Upper lobe of left lung (tissue), 4 donors: Measurements from ENCODE around the gene SNRPA1.
A peak's percentile ranks its signal among the peaks of the same experiment; 100 is the strongest.

Experiments used
- EP300 ChIP-seq, 4 donors: sonication (generic); formaldehyde crosslinking; IDR thresholded peaks; one replicate each; pipeline ENCODE4 v1.5.1; 2017; ENCODE audit warnings: antibody characterized with exemption in 4 of 4, control low read depth in 2 of 4
- POLR2A ChIP-seq, 4 donors: fragments of 450-650 bp; IDR thresholded peaks; one replicate each; pipeline ENCODE4 v1.5.1; 2016 to 2017; ENCODE audit warnings: antibody characterized with exemption in 4 of 4, mild to moderate bottlenecking in 2 of 4
- TF ChIP-seq, protein P1 (sequence below), 6 experiments: fragments of 450-650 bp in 4 of 6; fragments of 200-600 bp in 2 of 6; sonication (generic) in 2 of 6; IDR thresholded peaks; one replicate each; pipeline ENCODE4 v1.5.1; 2016 to 2019; ENCODE audit warnings: antibody characterized with exemption in 6 of 6

DNA sequence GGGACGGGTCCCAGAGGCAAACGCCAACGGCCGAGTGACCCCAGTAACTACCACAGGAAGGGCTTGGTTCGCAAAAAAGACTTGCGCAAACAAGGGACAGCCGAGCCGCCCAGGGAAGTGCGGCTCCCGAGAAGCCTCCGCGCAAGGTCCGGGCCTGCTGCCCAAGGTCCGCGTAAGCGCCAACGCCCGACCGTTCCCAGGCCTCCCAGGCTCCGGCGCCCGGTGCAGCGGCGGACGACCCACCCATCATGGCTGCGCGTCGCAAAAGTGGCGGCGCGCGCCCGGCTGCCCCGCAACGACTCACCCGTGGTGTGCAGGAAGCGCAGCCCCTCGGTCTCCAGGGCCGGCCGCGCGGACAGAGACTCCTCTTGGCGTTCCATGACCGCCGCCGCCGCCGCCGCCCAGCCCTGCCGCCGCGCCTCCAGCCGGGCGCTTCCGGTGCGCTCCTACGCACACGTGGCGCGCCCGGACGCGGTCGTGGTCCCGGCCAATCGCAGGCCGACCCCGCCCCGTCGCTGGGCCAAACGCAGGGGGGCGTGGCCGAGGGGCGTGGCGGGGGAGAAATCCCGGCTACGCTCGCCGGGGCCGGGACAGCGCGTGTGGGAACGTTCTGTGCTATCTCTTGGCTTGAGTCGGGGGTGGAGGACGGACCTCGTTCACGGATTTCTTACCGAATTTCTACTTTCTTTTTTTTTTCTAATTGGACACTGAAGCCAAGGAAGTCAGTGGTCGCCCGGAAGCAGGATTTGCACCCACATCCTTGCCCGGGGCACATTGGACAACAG, 17.8 kb downstream of the SNRPA1 start, which contains the start of gene SELENOS:
- TF ChIP-seq, protein P1, sequence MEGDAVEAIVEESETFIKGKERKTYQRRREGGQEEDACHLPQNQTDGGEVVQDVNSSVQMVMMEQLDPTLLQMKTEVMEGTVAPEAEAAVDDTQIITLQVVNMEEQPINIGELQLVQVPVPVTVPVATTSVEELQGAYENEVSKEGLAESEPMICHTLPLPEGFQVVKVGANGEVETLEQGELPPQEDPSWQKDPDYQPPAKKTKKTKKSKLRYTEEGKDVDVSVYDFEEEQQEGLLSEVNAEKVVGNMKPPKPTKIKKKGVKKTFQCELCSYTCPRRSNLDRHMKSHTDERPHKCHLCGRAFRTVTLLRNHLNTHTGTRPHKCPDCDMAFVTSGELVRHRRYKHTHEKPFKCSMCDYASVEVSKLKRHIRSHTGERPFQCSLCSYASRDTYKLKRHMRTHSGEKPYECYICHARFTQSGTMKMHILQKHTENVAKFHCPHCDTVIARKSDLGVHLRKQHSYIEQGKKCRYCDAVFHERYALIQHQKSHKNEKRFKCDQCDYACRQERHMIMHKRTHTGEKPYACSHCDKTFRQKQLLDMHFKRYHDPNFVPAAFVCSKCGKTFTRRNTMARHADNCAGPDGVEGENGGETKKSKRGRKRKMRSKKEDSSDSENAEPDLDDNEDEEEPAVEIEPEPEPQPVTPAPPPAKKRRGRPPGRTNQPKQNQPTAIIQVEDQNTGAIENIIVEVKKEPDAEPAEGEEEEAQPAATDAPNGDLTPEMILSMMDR (IDR thresholded peaks at IDR 0.05): peak in 3 of 6 experiments; percentile 17 to 26 (median 24)
- TF ChIP-seq POLR2A (IDR thresholded peaks at IDR 0.05): peak in 3 of 4 donors; percentile 84 to 98 (median 91)
- TF ChIP-seq EP300 (IDR thresholded peaks at IDR 0.05): peak in 2 of 4 donors; percentile 47 to 51
